Endothelial cell of umbilical vein (primary cell): ENCODE data around the gene HCK. TPM values are rescaled to one million over a fixed set of nuclear protein-coding genes. Genes with fewer than 3 reads are reported as not detected.

Experiments
- BruUV-seq: library from RNA; stranded (reverse); fragments of 400-500 nt; replicated peaks from 2 replicates; lab custom pipeline; 2021; lab: Mats Ljungman, UMichigan
- CTCF ChIA-PET: fragments of 300-600, 350-600 bp; sonication (Branson Sonifier 250); formaldehyde crosslinking; loops from one replicate; lab custom pipeline; 2021; ENCODE audit warnings: antibody characterized with exemption, inconsistent platforms; lab: Charles Lee
- POLR2A ChIA-PET: fragments of 300-600, 350-600 bp; sonication (Branson Sonifier 250); formaldehyde crosslinking; loops from one replicate; lab custom pipeline; 2021; ENCODE audit warnings: antibody characterized with exemption, inconsistent platforms; lab: Charles Lee
- DNase-seq: peaks from one replicate; pipeline ENCODE4 v3.0.0-alpha.2; 2011; ENCODE audit warnings: low read depth, low spot score
- FAIRE-seq: peaks from 2 replicates; lab custom pipeline; 2011; peaks lifted over from hg19 to GRCh38; lab: Jason Lieb, UNC
- H2AFZ ChIP-seq: 2 replicates; pipeline ENCODE4 v1.6.0; 2012; ENCODE audit warnings: low read depth, low read length, control low read depth, inconsistent platforms
- H3K27ac ChIP-seq: 2 replicates; pipeline ENCODE4 v1.5.1; 2011; ENCODE audit warnings: low read depth, mild to moderate bottlenecking, control low read depth, low read length, moderate library complexity; ENCODE audit not compliant: insufficient read depth
- H3K27me3 ChIP-seq, 2 experiments: 2 replicates each; pipeline versions ENCODE4 v1.6.0 to v1.6.1; 2011; ENCODE audit warnings: low read length in 2 of 2, mixed read lengths in 1 of 2; ENCODE audit not compliant: control insufficient read depth in 2 of 2, insufficient read depth in 2 of 2
- H3K36me3 ChIP-seq, 2 experiments: 2 replicates in 1 of 2; 3 replicates in 1 of 2; pipeline ENCODE4 v1.5.1; 2011; ENCODE audit warnings: low read length in 2 of 2, mild to moderate bottlenecking in 1 of 2, moderate library complexity in 1 of 2; ENCODE audit not compliant: control insufficient read depth in 2 of 2, insufficient read depth in 2 of 2; ENCODE audit errors: extremely low read depth in 1 of 2
- H3K4me1 ChIP-seq: 3 replicates; pipeline ENCODE4 v1.5.1; 2011; ENCODE audit warnings: mild to moderate bottlenecking, low read length; ENCODE audit not compliant: control insufficient read depth, insufficient read depth; ENCODE audit errors: extremely low read depth
- H3K4me2 ChIP-seq: 2 replicates; pipeline ENCODE4 v1.6.1; 2011; ENCODE audit warnings: low read length, control low read depth, mixed read lengths; ENCODE audit not compliant: insufficient read depth
- H3K4me3 ChIP-seq, 3 experiments: fragments of 200-600 bp in 1 of 3; sonication (generic), shearing (Covaris generic) in 1 of 3; replicated peaks in 1 of 3; 2 replicates each; pipeline ENCODE4 v1.5.1; 2011 to 2016; ENCODE audit warnings: control low read depth in 3 of 3, low read length in 3 of 3, mild to moderate bottlenecking in 2 of 3, inconsistent platforms in 1 of 3, low read depth in 1 of 3, moderate library complexity in 1 of 3; ENCODE audit not compliant: insufficient read depth in 1 of 3
- H3K79me2 ChIP-seq: 2 replicates; pipeline ENCODE4 v1.6.0; 2012; ENCODE audit warnings: low read length, inconsistent platforms; ENCODE audit not compliant: control insufficient read depth, insufficient read depth
- H3K9ac ChIP-seq: replicated peaks from 2 replicates; pipeline ENCODE3; 2011; ENCODE audit warnings: low read length, control low read depth; ENCODE audit not compliant: insufficient read depth; ENCODE audit errors: extremely low read depth
- H3K9me1 ChIP-seq: replicated peaks from 3 replicates; pipeline ENCODE4 v1.6.0; 2011; ENCODE audit warnings: mild to moderate bottlenecking, low read length; ENCODE audit not compliant: control insufficient read depth, insufficient read depth; ENCODE audit errors: extremely low read depth
- H3K9me3 ChIP-seq: replicated peaks from 2 replicates; pipeline ENCODE4 v1.5.1; 2012; ENCODE audit warnings: low read length, inconsistent platforms; ENCODE audit not compliant: control insufficient read depth, insufficient read depth
- H4K20me1 ChIP-seq: replicated peaks from 2 replicates; pipeline ENCODE3; 2011; ENCODE audit warnings: mild to moderate bottlenecking, low read length; ENCODE audit not compliant: control insufficient read depth, insufficient read depth; ENCODE audit errors: extremely low read depth
- EZH2 ChIP-seq: IDR thresholded peaks from 2 replicates; pipeline ENCODE4 v1.6.1; 2012; ENCODE audit warnings: borderline replicate concordance, low read depth, mild to moderate bottlenecking, moderate library complexity, low read length, inconsistent platforms; ENCODE audit not compliant: severe bottlenecking
- FOS ChIP-seq: IDR thresholded peaks from 2 replicates; pipeline ENCODE4 v1.6.1; 2011; ENCODE audit warnings: mild to moderate bottlenecking, low read length, moderate library complexity, borderline replicate concordance; ENCODE audit not compliant: insufficient read depth
- GATA2 ChIP-seq: IDR thresholded peaks from 2 replicates; pipeline ENCODE4 v1.7.0; 2011; ENCODE audit warnings: low read depth, mild to moderate bottlenecking, moderate library complexity, mixed read lengths, low read length; ENCODE audit not compliant: insufficient read length, insufficient read depth
- JUN ChIP-seq: IDR thresholded peaks from 2 replicates; pipeline ENCODE4 v1.6.1; 2011; ENCODE audit warnings: borderline replicate concordance, low read depth; ENCODE audit not compliant: insufficient read length, insufficient read depth
- MYC ChIP-seq: IDR thresholded peaks from one replicate; pipeline ENCODE4 v1.6.1; 2011; ENCODE audit warnings: mild to moderate bottlenecking, low read depth, low read length
- POLR2A ChIP-seq: IDR thresholded peaks from 2 replicates; pipeline ENCODE4 v1.6.1; 2012; ENCODE audit warnings: low read depth, mild to moderate bottlenecking, control low read depth, low read length
- POLR2AphosphoS5 ChIP-seq: IDR thresholded peaks from 2 replicates; pipeline ENCODE4 v1.6.1; 2012; ENCODE audit warnings: low read depth, mild to moderate bottlenecking, control low read depth, low read length, moderate library complexity; ENCODE audit not compliant: insufficient read depth
- dilution Hi-C: fragments of 300-500 bp; cut with MboI; formaldehyde crosslinking; loops from one replicate; pipeline ENCODE4 v1.15.0; 2019; ENCODE audit warnings: low sequenced_read_pairs; ENCODE audit not compliant: extremely low pct_ligation_motif_present
- intact Hi-C: fragments of 100-400 bp; cut with micrococcal nuclease; formaldehyde crosslinking; loops from one replicate; pipeline ENCODE4 v1.10.0; 2022
- polyA plus RNA-seq, 4 experiments: library from polyadenylated mRNA; depleted of rRNA in 3 of 4; stranded (reverse) in 3 of 4; unstranded in 1 of 4; fragments of >200 nt; gene quantifications; 2 replicates each; pipeline versions ENCODE4 v1.2.1 to v1.2.3, GENCODE V29; 2011 to 2012; ENCODE audit warnings: missing spikeins in 1 of 4
- total RNA-seq: library from RNA; stranded (reverse); gene quantifications from 2 replicates; pipeline ENCODE4 v1.2.3, GENCODE V29; 2021
- TF ChIP-seq, protein P1 (sequence below): IDR thresholded peaks from 2 replicates; pipeline ENCODE4 v1.6.1; 2011; ENCODE audit not compliant: insufficient read depth, insufficient read length
- TF ChIP-seq, protein P2 (sequence below), 2 donors: IDR thresholded peaks; 1 replicate in 1 of 2; 2 replicates in 1 of 2; pipeline ENCODE4 v1.5.1; 2011; ENCODE audit warnings: low read length in 2 of 2, mild to moderate bottlenecking in 2 of 2, moderate library complexity in 2 of 2, control low read depth in 1 of 2, inconsistent platforms in 1 of 2, low read depth in 1 of 2; ENCODE audit not compliant: insufficient read depth in 1 of 2; ENCODE audit errors: extremely low read depth in 1 of 2

Gene HCK
- total and polyA plus RNA-seq, 2 donors (not counting 3 experiments of a cell fraction or from before 2014, with no cell fraction given), result not detected

DNA sequence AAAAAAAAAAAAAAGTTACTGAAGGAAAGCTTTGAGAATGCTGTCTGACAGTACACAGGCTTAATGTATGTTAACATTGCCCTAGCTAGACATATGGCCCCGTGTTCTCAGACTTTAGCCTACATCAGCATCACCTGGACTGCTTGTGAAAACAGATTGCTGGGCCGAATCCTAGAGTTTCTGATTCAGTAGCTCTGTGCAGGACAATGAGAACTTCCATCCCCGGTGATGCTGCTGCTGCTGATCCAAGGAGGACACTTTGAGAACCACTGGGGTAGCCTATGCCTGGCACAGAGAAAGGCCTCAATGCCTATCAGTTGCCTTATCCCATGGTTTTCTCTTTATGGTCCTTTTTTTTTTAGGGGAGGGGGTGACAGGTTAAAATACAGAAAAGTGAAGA is 1.6 kb downstream of the HCK start:
- dilution Hi-C loops (no loop called here), intact Hi-C loops (no loop called here)
- no TSS peak for BruUV-seq
- DNase-seq, result no peak
- TF ChIP-seq FOS (no peak), MYC (no peak), EZH2 (no peak)
- TF ChIP-seq, protein P1, sequence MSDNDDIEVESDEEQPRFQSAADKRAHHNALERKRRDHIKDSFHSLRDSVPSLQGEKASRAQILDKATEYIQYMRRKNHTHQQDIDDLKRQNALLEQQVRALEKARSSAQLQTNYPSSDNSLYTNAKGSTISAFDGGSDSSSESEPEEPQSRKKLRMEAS, result no peak
- H3K9ac ChIP-seq, result no peak overlapping the region
- H3K27me3 ChIP-seq, result peaks cover 41 to 50% of the 10 kb centered on the region in 2 experiments
- CTCF ChIA-PET, result interaction anchor here (0.6 to 1.7 kb wide), 2 partner anchors 12 to 53 kb away, joined by 4 to 8 read pairs; no protein-coding TSS in a partner anchor
- peaks cover 4% of the 10 kb centered on the region for H3K4me1 ChIP-seq
- H3K4me3 ChIP-seq, result no peak overlapping the region
- no peak overlapping the region for H3K27ac ChIP-seq
- no peaks in the 10 kb centered on the region for H3K79me2 ChIP-seq
- H3K36me3 ChIP-seq, result no peaks in the 10 kb centered on the region
- FAIRE-seq, result no peak
- no peak overlapping the region for H2AFZ ChIP-seq
- no peak overlapping the region for H3K4me2 ChIP-seq
- POLR2A ChIA-PET, result no interaction called here
- no peaks in the 10 kb centered on the region for H4K20me1 ChIP-seq
- H3K9me3 ChIP-seq, result no peaks in the 10 kb centered on the region
- no peaks in the 10 kb centered on the region for H3K9me1 ChIP-seq

DNA sequence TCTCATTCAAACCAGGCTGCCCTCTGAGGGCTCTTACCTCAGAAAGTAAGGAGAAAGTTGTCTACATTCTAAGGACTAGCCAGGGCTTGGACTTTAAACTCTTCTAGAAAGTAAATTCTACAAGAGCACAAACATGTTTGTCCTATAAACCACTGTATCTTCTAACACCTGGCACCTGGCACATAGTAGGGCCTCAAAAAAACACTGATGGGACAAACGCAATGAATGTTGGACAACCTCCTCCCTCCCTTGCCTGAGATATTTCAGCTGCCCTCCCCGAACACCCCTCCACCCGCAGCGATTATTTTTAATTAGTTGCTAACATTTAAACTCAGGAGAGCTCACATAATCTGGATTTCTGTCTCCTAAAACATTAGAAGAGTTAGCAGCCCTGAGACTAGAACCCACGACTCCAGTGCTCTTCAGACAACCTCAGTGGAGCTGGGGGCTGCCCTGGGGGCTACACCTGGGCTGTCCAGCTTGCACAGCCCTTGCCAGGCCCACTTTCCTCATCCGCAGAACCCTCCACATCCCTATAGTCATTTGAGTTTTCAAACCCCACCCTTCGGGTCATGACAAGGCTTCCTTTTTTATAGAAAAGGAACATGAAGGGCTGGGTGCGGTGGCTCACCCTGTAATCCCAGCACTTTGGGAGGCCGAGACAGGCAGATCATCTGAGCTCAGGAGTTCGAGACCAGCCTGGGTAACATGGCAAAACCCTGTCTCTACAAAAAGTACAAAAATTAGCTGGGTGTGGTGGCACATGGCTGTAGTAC is 4.9 kb downstream of the HCK start:
- no peak for FAIRE-seq
- no TSS peak for BruUV-seq

More for the DNA sequence above, 4.9 kb downstream of the HCK start:
- intact Hi-C loops (no loop called here), dilution Hi-C loops (no loop called here)
- Histone ChIP-seq H3K9me1 (no peaks in the 10 kb centered on the region), H3K9me3 (no peaks in the 10 kb centered on the region), H3K9ac (no peak overlapping the region), H3K27me3 (peaks cover 20% of the 10 kb centered on the region in 2 experiments), H3K4me2 (no peak overlapping the region), H3K79me2 (no peaks in the 10 kb centered on the region), H2AFZ (no peak overlapping the region), H3K4me3 (no peak overlapping the region), H4K20me1 (no peaks in the 10 kb centered on the region), H3K36me3 (no peaks in the 10 kb centered on the region), H3K4me1 (peaks cover 4% of the 10 kb centered on the region), H3K27ac (no peak overlapping the region)
- no peak for DNase-seq
- CTCF ChIA-PET, result interaction anchor here (0.6 kb wide), 1 partner anchor 23 kb away, joined by 3 read pairs; no protein-coding TSS in a partner anchor
- TF ChIP-seq FOS (no peak), POLR2A (no peak), MYC (no peak), EZH2 (no peak), JUN (no peak), GATA2 (no peak), POLR2AphosphoS5 (no peak)
- TF ChIP-seq, protein P2, sequence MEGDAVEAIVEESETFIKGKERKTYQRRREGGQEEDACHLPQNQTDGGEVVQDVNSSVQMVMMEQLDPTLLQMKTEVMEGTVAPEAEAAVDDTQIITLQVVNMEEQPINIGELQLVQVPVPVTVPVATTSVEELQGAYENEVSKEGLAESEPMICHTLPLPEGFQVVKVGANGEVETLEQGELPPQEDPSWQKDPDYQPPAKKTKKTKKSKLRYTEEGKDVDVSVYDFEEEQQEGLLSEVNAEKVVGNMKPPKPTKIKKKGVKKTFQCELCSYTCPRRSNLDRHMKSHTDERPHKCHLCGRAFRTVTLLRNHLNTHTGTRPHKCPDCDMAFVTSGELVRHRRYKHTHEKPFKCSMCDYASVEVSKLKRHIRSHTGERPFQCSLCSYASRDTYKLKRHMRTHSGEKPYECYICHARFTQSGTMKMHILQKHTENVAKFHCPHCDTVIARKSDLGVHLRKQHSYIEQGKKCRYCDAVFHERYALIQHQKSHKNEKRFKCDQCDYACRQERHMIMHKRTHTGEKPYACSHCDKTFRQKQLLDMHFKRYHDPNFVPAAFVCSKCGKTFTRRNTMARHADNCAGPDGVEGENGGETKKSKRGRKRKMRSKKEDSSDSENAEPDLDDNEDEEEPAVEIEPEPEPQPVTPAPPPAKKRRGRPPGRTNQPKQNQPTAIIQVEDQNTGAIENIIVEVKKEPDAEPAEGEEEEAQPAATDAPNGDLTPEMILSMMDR (IDR thresholded peaks at IDR 0.05; ENCODE audit: extremely low read depth in 1 of 2, insufficient read depth in 1 of 2, low read depth in 1 of 2, low read length in 2 of 2), result no peak
- TF ChIP-seq, protein P1, result no peak
- POLR2A ChIA-PET, result no interaction called here
